OCI-M1 (cell line): ENCODE data around the gene ZNF791.
"Not testable (repeated sequence)": the region's sequence is repeated elsewhere in the genome, so short reads cannot be mapped to it uniquely, and the experiment has no call there.

Experiments used
- DNase-seq: peaks from one replicate; lab custom pipeline; 2025; lab: John Stamatoyannopoulos, UW

ZNF791 gene

GRCh38 chr19:12629215-12629614 is 18.5 kb downstream of the ZNF791 start:
- no peak for DNase-seq

GRCh38 chr19:12636631-12637030 is 25.9 kb downstream of the ZNF791 start:
- no peak for DNase-seq

- DNase-seq: no peak
Observed at GRCh38 chr19:12638611-12639182, 28.0 kb downstream of the ZNF791 start.

- DNase-seq: peak; percentile 85
Observed at GRCh38 chr19:12639901-12640613, 29.3 kb downstream of the ZNF791 start.

GRCh38 chr19:12641456-12641855 is 30.7 kb downstream of the ZNF791 start:
- DNase-seq: no peak

GRCh38 chr19:12642506-12642905 is 31.8 kb downstream of the ZNF791 start:
- no peak for DNase-seq

GRCh38 chr19:12643716-12644115 is 33.0 kb downstream of the ZNF791 start:
- not testable (repeated sequence) for DNase-seq

GRCh38 chr19:12646551-12646950 is 35.8 kb downstream of the ZNF791 start:
- no peak for DNase-seq

- DNase-seq: no peak
Observed at GRCh38 chr19:12647047-12647446, 36.3 kb downstream of the ZNF791 start.

- DNase-seq: no peak
Observed at GRCh38 chr19:12647490-12648071, 36.9 kb downstream of the ZNF791 start.

- no peak for DNase-seq
Observed at GRCh38 chr19:12648088-12648487, 37.4 kb downstream of the ZNF791 start.

GRCh38 chr19:12649941-12650340 is 39.2 kb downstream of the ZNF791 start:
- DNase-seq: no peak

GRCh38 chr19:12652219-12652618 is 41.5 kb downstream of the ZNF791 start:
- DNase-seq: no peak

GRCh38 chr19:12655546-12655945 is 44.8 kb downstream of the ZNF791 start:
- DNase-seq: no peak

GRCh38 chr19:12656899-12657571 is 46.3 kb downstream of the ZNF791 start:
- DNase-seq: no peak

- DNase-seq: no peak
Observed at GRCh38 chr19:12657966-12658365, 47.2 kb downstream of the ZNF791 start.

- DNase-seq: no peak
Observed at GRCh38 chr19:12660980-12661379, 50.3 kb downstream of the ZNF791 start.

- DNase-seq: no peak
Observed at GRCh38 chr19:12664406-12665280, 53.9 kb downstream of the ZNF791 start.

- no peak for DNase-seq
Observed at GRCh38 chr19:12665281-12665573, 54.5 kb downstream of the ZNF791 start.

- DNase-seq: no peak
Observed at GRCh38 chr19:12665671-12666264, 55.0 kb downstream of the ZNF791 start.

GRCh38 chr19:12666265-12667048 is 55.7 kb downstream of the ZNF791 start, which contains the start of the genes MAN2B1 and WDR83:
TSS of gene MAN2B1 (minus strand) at chr19:12666742. CDS start at chr19:12666701, 41 bp downstream.
TSS of gene WDR83 (plus strand) at chr19:12666807. CDS start at chr19:12669791, 2,984 bp downstream.
- peak; percentile 77 for DNase-seq
